Cardiac fibroblast (primary cell): ENCODE results near the gene CCSER1.
A peak's percentile ranks its signal among the peaks of the same experiment; 100 is the strongest.

Experiments used
- DNase-seq, 2 donors: peaks; one replicate each; pipeline versions ENCODE4 v3.0.0 to v3.0.0-alpha.2; 2010; ENCODE audit warnings: low read depth in 2 of 2
- H3K4me3 ChIP-seq, 2 donors: replicated peaks in 1 of 2; 1 replicate in 1 of 2; 2 replicates in 1 of 2; pipeline ENCODE4 v1.5.1; 2011; ENCODE audit warnings: low read depth in 2 of 2, low read length in 2 of 2, mild to moderate bottlenecking in 2 of 2, moderate library complexity in 1 of 2
- CTCF ChIP-seq: IDR thresholded peaks from one replicate; pipeline ENCODE4 v1.5.1; 2011; ENCODE audit warnings: low read depth, mild to moderate bottlenecking, low read length, inconsistent platforms

CCSER1 gene

GRCh38 chr4:91519155-91519554 lies 1392.0 kb downstream of the CCSER1 start:
- no peak for DNase-seq
- no peak for TF ChIP-seq CTCF
- H3K4me3 ChIP-seq: no peak overlapping the region

GRCh38 chr4:91525621-91526020 lies 1398.4 kb downstream of the CCSER1 start:
- no peak for DNase-seq
- H3K4me3 ChIP-seq: no peak overlapping the region
- TF ChIP-seq CTCF: no peak

GRCh38 chr4:91527056-91527455 lies 1399.9 kb downstream of the CCSER1 start:
- H3K4me3 ChIP-seq: no peak overlapping the region
- peak in 1 of 2 donors; percentile 20 for DNase-seq
- no peak for TF ChIP-seq CTCF

GRCh38 chr4:91567594-91567993 lies 1440.4 kb downstream of the CCSER1 start:
- no peak overlapping the region for H3K4me3 ChIP-seq
- TF ChIP-seq CTCF: no peak
- DNase-seq: no peak

DNA sequence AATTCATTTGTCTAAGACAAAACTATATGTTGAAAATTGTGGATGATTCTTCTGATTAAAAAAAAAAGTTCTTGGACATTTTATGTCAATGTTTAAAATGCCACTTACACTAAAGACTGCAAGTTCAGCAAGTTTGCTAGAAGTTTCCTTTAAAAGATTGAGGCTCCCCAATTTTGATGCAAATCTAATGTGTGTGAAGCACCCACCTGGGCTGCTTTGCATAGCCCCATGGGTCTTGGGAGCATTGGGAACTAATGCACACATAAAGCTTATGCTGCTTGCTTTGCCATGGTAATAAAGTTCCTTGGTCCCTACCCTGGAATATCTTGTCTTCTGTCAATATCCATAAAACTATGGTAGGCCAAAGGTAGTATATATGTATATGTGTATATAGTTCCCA lies 1450.7 kb downstream of the CCSER1 start:
- DNase-seq: no peak
- H3K4me3 ChIP-seq: no peak overlapping the region
- no peak for TF ChIP-seq CTCF

DNA sequence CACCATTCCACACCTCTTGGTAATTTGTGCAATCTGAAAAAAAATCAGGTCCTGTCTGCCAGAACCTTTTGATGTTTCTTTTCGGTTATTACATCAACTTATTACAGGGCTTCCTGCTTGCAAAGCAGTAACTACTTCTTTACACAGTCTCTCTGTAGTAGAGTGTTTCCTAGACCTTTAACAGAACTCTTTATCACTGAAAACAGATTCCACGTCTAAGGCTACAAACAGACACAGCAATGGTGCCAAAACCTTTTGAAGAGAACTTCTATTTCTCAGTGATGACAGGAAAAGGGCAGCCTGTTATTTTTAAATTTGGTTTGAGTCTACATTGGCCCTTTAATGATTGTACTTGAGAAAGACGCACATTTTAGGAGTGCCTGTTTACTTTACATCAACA lies 1463.1 kb downstream of the CCSER1 start:
- H3K4me3 ChIP-seq: no peak overlapping the region
- TF ChIP-seq CTCF: no peak
- DNase-seq: no peak

DNA sequence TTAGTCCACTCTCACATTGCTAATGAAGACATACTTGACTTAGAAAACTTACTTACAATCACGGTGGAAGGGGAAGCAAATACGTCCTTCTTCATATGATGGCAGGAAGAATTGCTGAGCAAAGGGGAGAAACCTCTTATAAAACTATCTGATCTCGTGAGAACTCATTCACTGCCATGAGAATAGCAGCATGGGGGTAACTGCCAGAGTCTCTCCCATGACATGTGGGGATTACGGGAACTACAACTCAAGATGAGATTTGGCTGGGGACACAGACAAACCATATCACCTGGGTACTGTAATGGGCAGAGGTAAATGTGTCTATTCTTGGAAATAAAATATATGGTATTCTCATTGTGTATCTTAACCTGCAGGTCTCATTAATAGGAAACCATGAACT lies 1464.9 kb downstream of the CCSER1 start:
- no peak for TF ChIP-seq CTCF
- H3K4me3 ChIP-seq: no peak overlapping the region
- DNase-seq: no peak
